Measurements from ENCODE around the gene GRIN3A.
"Not testable (repeated sequence)": the region's sequence is repeated elsewhere in the genome, so short reads cannot be mapped to it uniquely, and the experiment has no call there.

The GRIN3A gene

GRCh38 chr9:101736717-101737116 is 1.7 kb downstream of the GRIN3A start:
- no peaks in the 10 kb centered on the region for H3K36me3 ChIP-seq (ENCODE audit: control insufficient read depth, insufficient read depth, low read length)
- H3K4me3 ChIP-seq (ENCODE audit: insufficient read depth, low read depth, low read length) = no peak overlapping the region
- peaks cover 49% of the 10 kb centered on the region for H3K27me3 ChIP-seq (ENCODE audit: control insufficient read depth, insufficient read depth, low read length, poor library complexity, severe bottlenecking)
- 42 to 47% methylated on average over 14 of the region's 14 CpGs for WGBS, 2 experiments
- no peaks in the 10 kb centered on the region for H3K4me1 ChIP-seq (ENCODE audit: control insufficient read depth, insufficient read depth, low read length)
- H3K27ac ChIP-seq (ENCODE audit: insufficient read depth, low read depth, low read length, poor library complexity, severe bottlenecking) = no peak overlapping the region
- no peaks in the 10 kb centered on the region for H3K9me3 ChIP-seq (ENCODE audit: control insufficient read depth, low read length)

- Histone ChIP-seq H3K4me1 (ENCODE audit: control insufficient read depth, insufficient read depth, low read length) (no peaks in the 10 kb centered on the region), H3K4me3 (ENCODE audit: insufficient read depth, low read depth, low read length) (no peak overlapping the region), H3K27me3 (ENCODE audit: control insufficient read depth, insufficient read depth, low read length, poor library complexity, severe bottlenecking) (peaks cover 17% of the 10 kb centered on the region), H3K36me3 (ENCODE audit: control insufficient read depth, insufficient read depth, low read length) (no peaks in the 10 kb centered on the region), H3K9me3 (ENCODE audit: control insufficient read depth, low read length) (no peaks in the 10 kb centered on the region), H3K27ac (ENCODE audit: insufficient read depth, low read depth, low read length, poor library complexity, severe bottlenecking) (no peak overlapping the region)
- WGBS, 2 experiments = 33% methylated on average over 1 of the region's 1 CpG
Measured at GRCh38 chr9:101731429-101731828, 7.0 kb downstream of the GRIN3A start.

- Histone ChIP-seq H3K27ac (ENCODE audit: insufficient read depth, low read depth, low read length, poor library complexity, severe bottlenecking) (no peak overlapping the region), H3K4me1 (ENCODE audit: control insufficient read depth, insufficient read depth, low read length) (no peaks in the 10 kb centered on the region), H3K27me3 (ENCODE audit: control insufficient read depth, insufficient read depth, low read length, poor library complexity, severe bottlenecking) (no peaks in the 10 kb centered on the region), H3K9me3 (ENCODE audit: control insufficient read depth, low read length) (no peaks in the 10 kb centered on the region), H3K4me3 (ENCODE audit: insufficient read depth, low read depth, low read length) (no peak overlapping the region), H3K36me3 (ENCODE audit: control insufficient read depth, insufficient read depth, low read length) (no peaks in the 10 kb centered on the region)
- 32 to 44% methylated on average over 3 to 4 of the region's 4 CpGs for WGBS, 2 experiments
Measured at GRCh38 chr9:101727612-101728524, 10.6 kb downstream of the GRIN3A start.

- 92 to 94% methylated on average over 30 of the region's 30 CpGs for WGBS, 2 experiments
- H3K27ac ChIP-seq (ENCODE audit: insufficient read depth, low read depth, low read length, poor library complexity, severe bottlenecking); H3K9me3 ChIP-seq (ENCODE audit: control insufficient read depth, low read length); H3K4me3 ChIP-seq (ENCODE audit: insufficient read depth, low read depth, low read length); H3K36me3 ChIP-seq (ENCODE audit: control insufficient read depth, insufficient read depth, low read length); H3K4me1 ChIP-seq (ENCODE audit: control insufficient read depth, insufficient read depth, low read length); H3K27me3 ChIP-seq (ENCODE audit: control insufficient read depth, insufficient read depth, low read length, poor library complexity, severe bottlenecking): not testable (repeated sequence)
Measured at GRCh38 chr9:101724271-101724670, 14.2 kb downstream of the GRIN3A start.

GRCh38 chr9:101718192-101718591 is 20.3 kb downstream of the GRIN3A start:
- whole genome bisulfite sequencing, 2 experiments = 53 to 65% methylated on average over 2 of the region's 2 CpGs
- Histone ChIP-seq H3K27me3 (ENCODE audit: control insufficient read depth, insufficient read depth, low read length, poor library complexity, severe bottlenecking) (no peaks in the 10 kb centered on the region), H3K9me3 (ENCODE audit: control insufficient read depth, low read length) (no peaks in the 10 kb centered on the region), H3K27ac (ENCODE audit: insufficient read depth, low read depth, low read length, poor library complexity, severe bottlenecking) (no peak overlapping the region), H3K4me3 (ENCODE audit: insufficient read depth, low read depth, low read length) (no peak overlapping the region), H3K4me1 (ENCODE audit: control insufficient read depth, insufficient read depth, low read length) (no peaks in the 10 kb centered on the region), H3K36me3 (ENCODE audit: control insufficient read depth, insufficient read depth, low read length) (no peaks in the 10 kb centered on the region)

GRCh38 chr9:101716629-101717028 is 21.8 kb downstream of the GRIN3A start:
- H3K4me3 ChIP-seq (ENCODE audit: insufficient read depth, low read depth, low read length) = no peak overlapping the region
- no peaks in the 10 kb centered on the region for H3K9me3 ChIP-seq (ENCODE audit: control insufficient read depth, low read length)
- H3K36me3 ChIP-seq (ENCODE audit: control insufficient read depth, insufficient read depth, low read length) = no peaks in the 10 kb centered on the region
- 75 to 77% methylated on average over 2 of the region's 2 CpGs for WGBS, 2 experiments
- H3K27ac ChIP-seq (ENCODE audit: insufficient read depth, low read depth, low read length, poor library complexity, severe bottlenecking) = no peak overlapping the region
- no peaks in the 10 kb centered on the region for H3K4me1 ChIP-seq (ENCODE audit: control insufficient read depth, insufficient read depth, low read length)
- H3K27me3 ChIP-seq (ENCODE audit: control insufficient read depth, insufficient read depth, low read length, poor library complexity, severe bottlenecking) = no peaks in the 10 kb centered on the region

GRCh38 chr9:101711330-101711941 is 27.0 kb downstream of the GRIN3A start:
- no peaks in the 10 kb centered on the region for H3K27me3 ChIP-seq (ENCODE audit: control insufficient read depth, insufficient read depth, low read length, poor library complexity, severe bottlenecking)
- no peaks in the 10 kb centered on the region for H3K9me3 ChIP-seq (ENCODE audit: control insufficient read depth, low read length)
- H3K4me1 ChIP-seq (ENCODE audit: control insufficient read depth, insufficient read depth, low read length) = no peaks in the 10 kb centered on the region
- 61 to 66% methylated on average over 10 of the region's 10 CpGs for WGBS, 2 experiments
- H3K36me3 ChIP-seq (ENCODE audit: control insufficient read depth, insufficient read depth, low read length) = no peaks in the 10 kb centered on the region
- H3K4me3 ChIP-seq (ENCODE audit: insufficient read depth, low read depth, low read length) = no peak overlapping the region
- H3K27ac ChIP-seq (ENCODE audit: insufficient read depth, low read depth, low read length, poor library complexity, severe bottlenecking) = no peak overlapping the region

GRCh38 chr9:101708855-101709254 is 29.6 kb downstream of the GRIN3A start:
- Histone ChIP-seq H3K27ac (ENCODE audit: insufficient read depth, low read depth, low read length, poor library complexity, severe bottlenecking) (no peak overlapping the region), H3K9me3 (ENCODE audit: control insufficient read depth, low read length) (no peaks in the 10 kb centered on the region), H3K4me1 (ENCODE audit: control insufficient read depth, insufficient read depth, low read length) (no peaks in the 10 kb centered on the region), H3K36me3 (ENCODE audit: control insufficient read depth, insufficient read depth, low read length) (no peaks in the 10 kb centered on the region), H3K27me3 (ENCODE audit: control insufficient read depth, insufficient read depth, low read length, poor library complexity, severe bottlenecking) (no peaks in the 10 kb centered on the region), H3K4me3 (ENCODE audit: insufficient read depth, low read depth, low read length) (no peak overlapping the region)
- 83 to 100% methylated on average over 1 to 2 of the region's 2 CpGs for WGBS, 2 experiments

GRCh38 chr9:101707721-101708120 is 30.7 kb downstream of the GRIN3A start:
- WGBS, 2 experiments = 47 to 54% methylated on average over 3 of the region's 3 CpGs
- Histone ChIP-seq H3K27ac (ENCODE audit: insufficient read depth, low read depth, low read length, poor library complexity, severe bottlenecking) (no peak overlapping the region), H3K9me3 (ENCODE audit: control insufficient read depth, low read length) (no peaks in the 10 kb centered on the region), H3K4me1 (ENCODE audit: control insufficient read depth, insufficient read depth, low read length) (no peaks in the 10 kb centered on the region), H3K36me3 (ENCODE audit: control insufficient read depth, insufficient read depth, low read length) (no peaks in the 10 kb centered on the region), H3K27me3 (ENCODE audit: control insufficient read depth, insufficient read depth, low read length, poor library complexity, severe bottlenecking) (no peaks in the 10 kb centered on the region), H3K4me3 (ENCODE audit: insufficient read depth, low read depth, low read length) (no peak overlapping the region)

- Histone ChIP-seq H3K4me3 (ENCODE audit: insufficient read depth, low read depth, low read length) (no peak overlapping the region), H3K36me3 (ENCODE audit: control insufficient read depth, insufficient read depth, low read length) (no peaks in the 10 kb centered on the region), H3K27me3 (ENCODE audit: control insufficient read depth, insufficient read depth, low read length, poor library complexity, severe bottlenecking) (no peaks in the 10 kb centered on the region), H3K4me1 (ENCODE audit: control insufficient read depth, insufficient read depth, low read length) (no peaks in the 10 kb centered on the region), H3K27ac (ENCODE audit: insufficient read depth, low read depth, low read length, poor library complexity, severe bottlenecking) (no peak overlapping the region), H3K9me3 (ENCODE audit: control insufficient read depth, low read length) (no peaks in the 10 kb centered on the region)
- 92 to 100% methylated on average over 1 to 2 of the region's 2 CpGs for WGBS, 2 experiments
Measured at GRCh38 chr9:101706997-101707396, 31.4 kb downstream of the GRIN3A start.
